GM23338 (cell line): Measurements from ENCODE around the gene FBXO17. TPM values are rescaled to one million over a fixed set of nuclear protein-coding genes. Genes with fewer than 3 reads are reported as not detected.
"Not testable (repeated sequence)": the region's sequence is repeated elsewhere in the genome, so short reads cannot be mapped to it uniquely, and the experiment has no call there.

Experiments
- ATAC-seq: fragments of 200-7000 bp; cut with Tn5 transposase; 3 replicates; pipeline ENCODE4 v1.9.1; 2020
- DNase-seq: peaks from one replicate; pipeline ENCODE4 v3.0.0-alpha.2; 2015; ENCODE audit warnings: low spot score
- H2AFZ ChIP-seq: fragments of 200-600 bp; sonication (generic); 2 replicates; pipeline ENCODE4 v1.8.0; 2016; ENCODE audit warnings: antibody characterized with exemption, mild to moderate bottlenecking, moderate library complexity
- H3F3A ChIP-seq: fragments of 200-600 bp; sonication (generic); replicated peaks from 2 replicates; pipeline ENCODE4 v1.8.0; 2017; ENCODE audit warnings: antibody characterized with exemption, mixed run types, low read depth
- H3K27ac ChIP-seq: fragments of 200-600 bp; sonication (generic); 2 replicates; pipeline ENCODE4 v1.6.1; 2016; ENCODE audit warnings: low read depth
- H3K27me3 ChIP-seq: fragments of 200-600 bp; sonication (generic); 2 replicates; pipeline ENCODE4 v1.8.0; 2016; ENCODE audit warnings: mild to moderate bottlenecking, mixed run types, moderate library complexity; ENCODE audit not compliant: insufficient read depth
- H3K36me3 ChIP-seq: fragments of 200-600 bp; sonication (generic); 2 replicates; pipeline ENCODE4 v1.8.0; 2016; ENCODE audit warnings: mild to moderate bottlenecking; ENCODE audit not compliant: insufficient read depth
- H3K4me1 ChIP-seq: fragments of 200-600 bp; sonication (generic); 2 replicates; pipeline ENCODE4 v1.8.0; 2016; ENCODE audit warnings: mild to moderate bottlenecking, moderate library complexity; ENCODE audit not compliant: insufficient read depth
- H3K4me2 ChIP-seq: fragments of 200-600 bp; sonication (generic); 2 replicates; pipeline ENCODE4 v1.7.1; 2017; ENCODE audit warnings: mixed run types
- H3K4me3 ChIP-seq: fragments of 200-600 bp; sonication (generic); 2 replicates; pipeline ENCODE4 v1.6.1; 2016; ENCODE audit warnings: mixed run types
- H3K79me2 ChIP-seq: fragments of 200-600 bp; sonication (generic); replicated peaks from 2 replicates; pipeline ENCODE4 v1.8.0; 2017; ENCODE audit warnings: mild to moderate bottlenecking; ENCODE audit not compliant: insufficient read depth
- H3K9me2 ChIP-seq: fragments of 200-600 bp; sonication (generic); 2 replicates; pipeline ENCODE4 v1.8.0; 2017; ENCODE audit not compliant: insufficient read depth
- H4K20me1 ChIP-seq: fragments of 200-600 bp; sonication (generic); replicated peaks from 2 replicates; pipeline ENCODE4 v1.8.0; 2017; ENCODE audit warnings: mild to moderate bottlenecking; ENCODE audit not compliant: insufficient read depth
- H3K27ac Mint-ChIP-seq: 2 replicates; pipeline ENCODE4 v1.8.0; 2020; ENCODE audit warnings: inconsistent platforms, mild to moderate bottlenecking, moderate library complexity, mixed read lengths
- H3K27me3 Mint-ChIP-seq: 3 replicates; pipeline ENCODE4 v1.8.0; 2022; ENCODE audit warnings: low read depth, mild to moderate bottlenecking, moderate library complexity, mixed read lengths, inconsistent platforms; ENCODE audit not compliant: insufficient read depth, poor library complexity
- H3K36me3 Mint-ChIP-seq: 3 replicates; pipeline ENCODE4 v1.8.0; 2021; ENCODE audit warnings: low read depth, mild to moderate bottlenecking, inconsistent platforms, moderate library complexity, mixed read lengths
- H3K4me1 Mint-ChIP-seq: 3 replicates; pipeline ENCODE4 v1.8.0; 2020; ENCODE audit warnings: mild to moderate bottlenecking, inconsistent platforms, mixed read lengths
- H3K4me3 Mint-ChIP-seq: 3 replicates; pipeline ENCODE4 v1.8.0; 2021; ENCODE audit warnings: moderate library complexity, mild to moderate bottlenecking, inconsistent platforms, mixed read lengths
- H3K9me3 Mint-ChIP-seq: 3 replicates; pipeline ENCODE4 v1.8.0; 2020; ENCODE audit warnings: moderate library complexity, mild to moderate bottlenecking, inconsistent platforms, mixed read lengths
- CREB1 ChIP-seq: fragments of 250-450 bp; sonication (Bioruptor Pico); IDR thresholded peaks from 2 replicates; pipeline ENCODE4 v1.5.0; 2020; ENCODE audit warnings: low read depth, mild to moderate bottlenecking, moderate library complexity
- EZH2 ChIP-seq: fragments of 200-600 bp; sonication (generic); IDR thresholded peaks from one replicate; pipeline ENCODE4 v1.8.0; 2017; ENCODE audit warnings: antibody characterized with exemption, mild to moderate bottlenecking, low read depth; ENCODE audit not compliant: unreplicated experiment
- EZH2phosphoT487 ChIP-seq: fragments of 200-600 bp; sonication (generic); IDR thresholded peaks from one replicate; pipeline ENCODE4 v1.8.1; 2018; ENCODE audit warnings: antibody characterized with exemption; ENCODE audit not compliant: unreplicated experiment
- JUNB ChIP-seq: IDR thresholded peaks from one replicate; pipeline ENCODE4 v1.6.1; 2016; ENCODE audit warnings: antibody characterized with exemption; ENCODE audit not compliant: unreplicated experiment
- NANOG ChIP-seq: IDR thresholded peaks from 2 replicates; pipeline ENCODE4 v1.6.1; 2016; ENCODE audit warnings: antibody characterized with exemption, borderline replicate concordance
- REST ChIP-seq: IDR thresholded peaks from one replicate; pipeline ENCODE4 v1.6.1; 2018; ENCODE audit warnings: antibody characterized with exemption; ENCODE audit not compliant: unreplicated experiment
- STAT1 ChIP-seq: IDR thresholded peaks from one replicate; pipeline ENCODE4 v1.6.1; 2016; ENCODE audit warnings: antibody characterized with exemption; ENCODE audit not compliant: unreplicated experiment
- ZNF114 ChIP-seq: fragments of 250-450 bp; sonication (Bioruptor Pico); IDR thresholded peaks from 2 replicates; pipeline ENCODE4 v1.5.0; 2020; ENCODE audit warnings: mild to moderate bottlenecking, moderate library complexity
- ZNF331 ChIP-seq: fragments of 250-450 bp; sonication (Bioruptor Pico); IDR thresholded peaks from 2 replicates; pipeline ENCODE4 v1.5.0; 2020; ENCODE audit warnings: low read depth, mild to moderate bottlenecking, moderate library complexity
- polyA plus RNA-seq: library from polyadenylated mRNA; unstranded; fragments of >200 nt; fragmentation: Nextera tagmentation; extraction: Ambion mirVana; gene quantifications from 2 replicates; pipeline ENCODE4 v1.2.1, GENCODE V29; 2016
- total RNA-seq: library from RNA; depleted of rRNA; stranded (reverse); fragments of >200 nt; shearing (Covaris generic); gene quantifications from 2 replicates; pipeline ENCODE4 v1.2.3, GENCODE V29; 2014
- TF ChIP-seq, protein P1 (sequence below): IDR thresholded peaks from 2 replicates; pipeline ENCODE4 v1.6.1; 2016; ENCODE audit warnings: antibody characterized with exemption
- TF ChIP-seq, protein P2 (sequence below), 2 experiments: fragments of 200-600 bp in 1 of 2; sonication (generic) in 1 of 2; conservative IDR thresholded peaks; 2 replicates each; pipeline versions ENCODE4 v1.5.1 to v1.6.1; 2016 to 2017; ENCODE audit warnings: antibody characterized with exemption in 2 of 2, low read depth in 2 of 2, mild to moderate bottlenecking in 2 of 2, moderate library complexity in 1 of 2

Gene FBXO17
- total and polyA plus RNA-seq, 2 experiments from 2014 or later = 17.2 to 29.0 TPM

DNA sequence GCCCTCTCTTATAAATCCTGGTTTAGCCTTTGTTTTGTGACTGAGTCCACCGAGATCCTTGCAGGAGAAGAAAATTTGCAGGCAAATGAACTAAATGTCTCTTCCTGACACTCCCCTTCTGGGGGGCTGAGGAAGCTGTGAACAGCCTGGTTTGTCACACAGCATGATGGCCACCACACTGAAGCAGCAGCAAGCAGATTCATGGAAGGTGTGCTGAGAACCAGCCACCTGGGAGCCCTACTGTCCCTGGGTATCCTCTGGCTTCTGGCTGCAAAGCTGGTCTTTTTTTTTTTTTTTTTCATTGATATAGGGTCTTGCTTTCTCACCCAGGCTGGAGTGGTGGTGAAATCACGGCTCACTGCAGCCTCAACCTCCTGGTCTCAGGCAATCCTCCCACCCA, 33.6 kb downstream of the FBXO17 start (continued):
- no peak for TF ChIP-seq EZH2phosphoT487
- no peak for TF ChIP-seq ZNF331 (CRISPR knock-in tag)
- TF ChIP-seq CREB1 (CRISPR knock-in tag) = no peak
- TF ChIP-seq STAT1 = no peak
- TF ChIP-seq, protein P1, sequence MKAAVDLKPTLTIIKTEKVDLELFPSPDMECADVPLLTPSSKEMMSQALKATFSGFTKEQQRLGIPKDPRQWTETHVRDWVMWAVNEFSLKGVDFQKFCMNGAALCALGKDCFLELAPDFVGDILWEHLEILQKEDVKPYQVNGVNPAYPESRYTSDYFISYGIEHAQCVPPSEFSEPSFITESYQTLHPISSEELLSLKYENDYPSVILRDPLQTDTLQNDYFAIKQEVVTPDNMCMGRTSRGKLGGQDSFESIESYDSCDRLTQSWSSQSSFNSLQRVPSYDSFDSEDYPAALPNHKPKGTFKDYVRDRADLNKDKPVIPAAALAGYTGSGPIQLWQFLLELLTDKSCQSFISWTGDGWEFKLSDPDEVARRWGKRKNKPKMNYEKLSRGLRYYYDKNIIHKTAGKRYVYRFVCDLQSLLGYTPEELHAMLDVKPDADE = no peak
- TF ChIP-seq REST = no peak
- no peak for TF ChIP-seq ZNF114 (CRISPR knock-in tag)
- no peak for TF ChIP-seq NANOG

DNA sequence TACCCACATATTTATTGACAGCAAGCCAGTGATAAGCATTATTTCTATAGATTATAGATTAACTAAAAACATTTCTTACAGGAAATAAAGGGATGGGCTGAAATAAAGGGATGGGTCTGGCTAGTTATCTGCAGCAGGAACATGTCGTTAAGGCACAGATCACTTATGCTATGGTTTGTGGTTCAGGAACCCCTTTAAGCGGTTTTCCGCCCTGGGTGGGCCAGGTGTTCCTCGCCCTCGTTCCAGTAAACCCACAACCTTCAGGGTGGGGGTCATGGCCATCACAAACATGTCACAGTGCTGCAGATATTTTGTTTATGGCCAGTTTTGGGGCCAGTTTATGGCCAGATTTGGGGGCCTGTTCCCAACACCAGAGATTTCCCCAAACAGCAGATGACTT, 34.1 kb downstream of the FBXO17 start:
- H3K27me3 ChIP-seq, H3K79me2 ChIP-seq: not testable (repeated sequence)

GRCh38 chr19:38939957-38940356, 35.6 kb downstream of the FBXO17 start:
- Mint-ChIP-seq H3K4me3 (no peak overlapping the region), H3K4me1 (no peaks in the 10 kb centered on the region), H3K27me3 (peaks cover 5% of the 10 kb centered on the region), H3K27ac (no peak overlapping the region), H3K36me3 (peaks cover 22% of the 10 kb centered on the region), H3K9me3 (peaks cover 13% of the 10 kb centered on the region)
- Histone ChIP-seq H3K27me3 (no peaks in the 10 kb centered on the region), H3K4me2 (no peak overlapping the region), H4K20me1 (no peaks in the 10 kb centered on the region), H3K4me1 (no peaks in the 10 kb centered on the region), H3K36me3 (no peaks in the 10 kb centered on the region), H3K79me2 (no peaks in the 10 kb centered on the region), H3K27ac (no peak overlapping the region), H3F3A (no peaks in the 10 kb centered on the region; the same call in 1 of the 2 replicates), H3K4me3 (no peak overlapping the region), H2AFZ (no peak overlapping the region), H3K9me2 (no peaks in the 10 kb centered on the region)
- TF ChIP-seq JUNB (no peak), ZNF331 (CRISPR knock-in tag) (no peak), EZH2 (no peak)
- TF ChIP-seq, protein P1 = no peak
- TF ChIP-seq, protein P2, sequence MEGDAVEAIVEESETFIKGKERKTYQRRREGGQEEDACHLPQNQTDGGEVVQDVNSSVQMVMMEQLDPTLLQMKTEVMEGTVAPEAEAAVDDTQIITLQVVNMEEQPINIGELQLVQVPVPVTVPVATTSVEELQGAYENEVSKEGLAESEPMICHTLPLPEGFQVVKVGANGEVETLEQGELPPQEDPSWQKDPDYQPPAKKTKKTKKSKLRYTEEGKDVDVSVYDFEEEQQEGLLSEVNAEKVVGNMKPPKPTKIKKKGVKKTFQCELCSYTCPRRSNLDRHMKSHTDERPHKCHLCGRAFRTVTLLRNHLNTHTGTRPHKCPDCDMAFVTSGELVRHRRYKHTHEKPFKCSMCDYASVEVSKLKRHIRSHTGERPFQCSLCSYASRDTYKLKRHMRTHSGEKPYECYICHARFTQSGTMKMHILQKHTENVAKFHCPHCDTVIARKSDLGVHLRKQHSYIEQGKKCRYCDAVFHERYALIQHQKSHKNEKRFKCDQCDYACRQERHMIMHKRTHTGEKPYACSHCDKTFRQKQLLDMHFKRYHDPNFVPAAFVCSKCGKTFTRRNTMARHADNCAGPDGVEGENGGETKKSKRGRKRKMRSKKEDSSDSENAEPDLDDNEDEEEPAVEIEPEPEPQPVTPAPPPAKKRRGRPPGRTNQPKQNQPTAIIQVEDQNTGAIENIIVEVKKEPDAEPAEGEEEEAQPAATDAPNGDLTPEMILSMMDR (conservative IDR thresholded peaks at IDR 0.05; ENCODE audit: low read depth in 2 of 2) = no peak
- ATAC-seq (no peak), DNase-seq (no peak)

More for the DNA sequence above, 34.1 kb downstream of the FBXO17 start:
- H3K4me3 ChIP-seq, H3K9me2 ChIP-seq, H3K27ac Mint-ChIP-seq, H3K9me3 Mint-ChIP-seq, ATAC-seq, H3K27ac ChIP-seq, H2AFZ ChIP-seq, H3K4me1 ChIP-seq, H3F3A ChIP-seq, H3K36me3 Mint-ChIP-seq, H4K20me1 ChIP-seq, DNase-seq, H3K27me3 Mint-ChIP-seq, H3K4me2 ChIP-seq, H3K4me3 Mint-ChIP-seq, H3K4me1 Mint-ChIP-seq, H3K36me3 ChIP-seq: not testable (repeated sequence)
